Activated naive CD8-positive, alpha-beta T cell treated with anti-CD3 and anti-CD28 coated beads, Interleukin-2, amount 50 U/mL, for 24 hours (primary cell): ENCODE data around the gene CD82.

Experiments
- ATAC-seq: fragments of 150-1000 bp; cut with Tn5 transposase; one replicate; pipeline ENCODE4 v1.10.0; 2021
- DNase-seq: peaks from one replicate; pipeline ENCODE4 v3.0.0; 2021
- H3K27ac Mint-ChIP-seq: one replicate; pipeline ENCODE4 v1.8.0; 2021; ENCODE audit warnings: mild to moderate bottlenecking, mixed read lengths
- H3K27me3 Mint-ChIP-seq: one replicate; pipeline ENCODE4 v1.8.0; 2021; ENCODE audit warnings: mixed read lengths
- H3K36me3 Mint-ChIP-seq: one replicate; pipeline ENCODE4 v1.8.0; 2021; ENCODE audit warnings: low read depth, mixed read lengths
- H3K4me1 Mint-ChIP-seq: one replicate; pipeline ENCODE4 v1.8.0; 2021; ENCODE audit warnings: mixed read lengths
- H3K4me3 Mint-ChIP-seq: one replicate; pipeline ENCODE4 v1.8.0; 2021; ENCODE audit warnings: mild to moderate bottlenecking, moderate library complexity, mixed read lengths
- H3K9me3 Mint-ChIP-seq: one replicate; pipeline ENCODE4 v1.8.0; 2021; ENCODE audit warnings: mixed read lengths

CD82 gene

DNA sequence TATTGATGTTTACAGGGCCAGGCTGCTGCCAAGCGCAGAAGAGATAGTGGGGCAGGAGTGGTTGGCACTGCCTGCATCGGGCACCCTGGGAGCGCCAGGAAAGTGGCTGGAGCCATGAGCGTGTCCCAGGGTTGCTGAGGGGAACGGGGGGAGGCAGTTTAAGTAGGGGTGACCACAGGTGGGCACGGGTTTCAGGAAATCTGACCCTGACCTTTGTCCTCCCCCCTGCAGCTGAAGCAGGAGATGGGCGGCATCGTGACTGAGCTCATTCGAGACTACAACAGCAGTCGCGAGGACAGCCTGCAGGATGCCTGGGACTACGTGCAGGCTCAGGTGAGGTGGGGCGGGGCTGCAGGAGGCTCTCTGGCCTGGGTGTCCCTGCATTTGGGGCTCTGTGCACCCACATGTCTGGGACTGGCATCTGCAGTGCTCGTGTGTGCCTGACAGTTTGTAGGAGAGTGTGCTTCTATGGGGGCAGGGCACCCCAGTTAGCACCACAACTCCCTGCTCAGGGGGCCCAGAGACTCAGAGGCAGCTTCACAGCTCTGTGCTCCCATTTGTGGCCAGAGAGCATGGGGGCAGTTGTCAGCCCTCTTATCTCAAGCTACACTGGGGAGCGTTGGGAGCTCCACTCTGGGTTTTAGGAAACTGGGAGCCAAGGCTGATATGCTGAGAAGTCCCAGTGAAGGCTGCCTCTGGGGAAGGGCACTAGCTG, 49.7 kb downstream of the CD82 start:
- no peaks in the 10 kb centered on the region for H3K9me3 Mint-ChIP-seq
- ATAC-seq (no peak), DNase-seq (no peak)
- H3K27ac Mint-ChIP-seq, result peak overlapping the region; percentile 86
- H3K27me3 Mint-ChIP-seq, result no peaks in the 10 kb centered on the region
- H3K4me3 Mint-ChIP-seq, result no peak overlapping the region
- peaks cover 51% of the 10 kb centered on the region for H3K4me1 Mint-ChIP-seq
- H3K36me3 Mint-ChIP-seq, result peaks cover 60% of the 10 kb centered on the region

DNA sequence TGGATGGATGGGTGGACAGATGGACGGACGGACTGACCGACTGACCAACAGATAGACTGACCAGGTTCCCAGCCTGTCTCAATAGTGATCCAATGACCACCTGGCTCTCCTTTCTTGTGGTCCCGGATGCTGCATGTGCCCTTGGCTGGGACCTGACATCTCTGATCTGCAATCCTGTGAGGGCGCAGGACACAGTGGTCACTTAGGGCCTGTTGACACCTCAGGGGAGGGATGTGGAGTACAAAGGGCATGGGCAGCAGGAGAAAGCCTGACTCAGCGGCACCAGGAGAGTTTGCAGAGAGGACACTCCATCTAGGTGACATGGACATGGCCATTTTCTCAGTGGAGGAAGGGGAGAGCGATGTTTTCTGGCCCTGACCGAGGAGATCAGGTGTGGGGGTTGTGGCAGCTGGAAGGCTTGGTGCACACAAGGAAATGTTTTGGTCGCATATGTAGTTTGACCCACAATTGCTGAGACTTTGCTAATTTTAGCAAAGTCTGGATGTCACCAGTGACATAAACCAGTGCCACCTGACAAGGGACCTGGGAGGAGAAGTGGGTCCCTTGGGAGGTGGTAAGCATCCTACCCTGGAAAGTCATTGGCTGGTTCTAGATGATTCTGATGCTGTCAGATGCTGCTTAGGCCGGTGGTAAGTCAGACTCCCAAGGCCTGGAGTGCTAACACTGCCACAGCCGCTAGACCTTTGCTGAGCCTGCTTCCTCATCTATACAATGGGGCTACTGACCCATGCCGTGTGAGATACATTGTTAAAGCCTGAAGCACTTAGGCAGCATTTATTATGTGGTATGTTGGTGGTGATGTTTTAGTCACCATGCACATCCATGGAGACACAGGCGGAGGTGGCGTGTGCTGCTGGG, 50.7 kb downstream of the CD82 start:
- H3K9me3 Mint-ChIP-seq, result no peaks in the 10 kb centered on the region
- H3K36me3 Mint-ChIP-seq, result peaks cover 65% of the 10 kb centered on the region
- no peak overlapping the region for H3K27ac Mint-ChIP-seq
- no peaks in the 10 kb centered on the region for H3K27me3 Mint-ChIP-seq
- no peak overlapping the region for H3K4me3 Mint-ChIP-seq
- peaks cover 47% of the 10 kb centered on the region for H3K4me1 Mint-ChIP-seq
- no peak for ATAC-seq
- DNase-seq, result no peak

DNA sequence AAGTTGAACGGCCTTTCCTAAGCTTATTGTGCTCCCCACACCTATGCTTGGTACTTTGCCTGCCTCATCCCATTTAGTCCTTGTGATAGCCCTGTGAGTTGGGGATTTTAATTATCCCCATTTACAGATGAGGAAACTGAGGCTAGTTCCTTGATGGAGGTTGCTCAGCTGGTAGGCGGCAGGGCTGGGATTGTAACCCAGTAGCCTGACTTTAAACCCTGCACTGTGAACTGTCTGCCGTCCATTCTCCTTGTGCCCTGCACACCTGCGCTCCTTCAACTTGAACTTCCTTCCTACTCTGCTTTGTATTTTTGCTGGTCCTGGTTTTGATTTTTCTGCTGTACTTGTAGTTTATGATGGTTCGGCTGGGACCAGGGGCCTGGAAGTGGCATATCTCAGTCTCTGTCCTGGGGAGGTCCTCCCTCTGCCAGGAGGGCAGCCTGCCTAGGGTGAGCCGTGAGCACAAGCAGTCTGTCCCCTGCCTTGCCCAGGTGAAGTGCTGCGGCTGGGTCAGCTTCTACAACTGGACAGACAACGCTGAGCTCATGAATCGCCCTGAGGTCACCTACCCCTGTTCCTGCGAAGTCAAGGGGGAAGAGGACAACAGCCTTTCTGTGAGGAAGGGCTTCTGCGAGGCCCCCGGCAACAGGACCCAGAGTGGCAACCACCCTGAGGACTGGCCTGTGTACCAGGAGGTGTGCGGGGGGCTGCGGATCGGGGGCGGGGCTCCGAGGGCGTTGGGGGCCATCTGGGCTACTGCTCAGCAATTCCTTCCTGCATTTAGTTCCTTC, 52.4 kb downstream of the CD82 start:
- Mint-ChIP-seq H3K4me3 (no peak overlapping the region), H3K36me3 (peaks cover 69% of the 10 kb centered on the region), H3K27ac (no peak overlapping the region), H3K9me3 (no peaks in the 10 kb centered on the region), H3K27me3 (no peaks in the 10 kb centered on the region), H3K4me1 (peaks cover 43% of the 10 kb centered on the region)
- no peak for ATAC-seq
- DNase-seq, result peak; percentile 1

DNA sequence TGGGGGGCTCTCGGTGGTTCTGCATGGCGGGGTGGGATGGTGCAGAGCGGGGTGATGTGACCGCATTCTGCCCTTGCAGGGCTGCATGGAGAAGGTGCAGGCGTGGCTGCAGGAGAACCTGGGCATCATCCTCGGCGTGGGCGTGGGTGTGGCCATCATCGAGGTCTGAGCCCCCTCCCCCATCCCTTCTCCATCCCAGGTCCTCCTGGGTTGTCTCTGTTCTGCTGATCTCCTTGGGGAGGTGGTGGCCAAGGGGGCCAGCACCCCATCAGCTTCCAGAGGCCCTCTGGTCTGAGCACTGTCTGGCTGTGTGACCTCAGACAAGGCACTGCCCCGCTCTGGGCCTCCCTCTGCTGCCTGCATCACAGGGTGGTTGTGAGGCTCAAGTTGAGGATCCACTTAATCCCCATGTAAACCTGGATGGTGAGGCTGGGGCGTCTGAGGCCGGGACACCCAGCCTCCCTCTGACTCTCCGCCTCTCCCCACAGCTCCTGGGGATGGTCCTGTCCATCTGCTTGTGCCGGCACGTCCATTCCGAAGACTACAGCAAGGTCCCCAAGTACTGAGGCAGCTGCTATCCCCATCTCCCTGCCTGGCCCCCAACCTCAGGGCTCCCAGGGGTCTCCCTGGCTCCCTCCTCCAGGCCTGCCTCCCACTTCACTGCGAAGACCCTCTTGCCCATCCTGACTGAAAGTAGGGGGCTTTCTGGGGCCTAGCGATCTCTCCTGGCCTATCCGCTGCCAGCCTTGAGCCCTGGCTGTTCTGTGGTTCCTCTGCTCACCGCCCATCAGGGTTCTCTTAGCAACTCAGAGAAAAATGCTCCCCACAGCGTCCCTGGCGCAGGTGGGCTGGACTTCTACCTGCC, 53.3 kb downstream of the CD82 start:
- DNase-seq, result peak; percentile 2
- peaks cover 43% of the 10 kb centered on the region for H3K4me1 Mint-ChIP-seq
- H3K9me3 Mint-ChIP-seq, result no peaks in the 10 kb centered on the region
- H3K27me3 Mint-ChIP-seq, result no peaks in the 10 kb centered on the region
- H3K36me3 Mint-ChIP-seq, result peaks cover 61% of the 10 kb centered on the region
- H3K27ac Mint-ChIP-seq, result peak overlapping the region; percentile 73
- no peak for ATAC-seq
- no peak overlapping the region for H3K4me3 Mint-ChIP-seq

DNA sequence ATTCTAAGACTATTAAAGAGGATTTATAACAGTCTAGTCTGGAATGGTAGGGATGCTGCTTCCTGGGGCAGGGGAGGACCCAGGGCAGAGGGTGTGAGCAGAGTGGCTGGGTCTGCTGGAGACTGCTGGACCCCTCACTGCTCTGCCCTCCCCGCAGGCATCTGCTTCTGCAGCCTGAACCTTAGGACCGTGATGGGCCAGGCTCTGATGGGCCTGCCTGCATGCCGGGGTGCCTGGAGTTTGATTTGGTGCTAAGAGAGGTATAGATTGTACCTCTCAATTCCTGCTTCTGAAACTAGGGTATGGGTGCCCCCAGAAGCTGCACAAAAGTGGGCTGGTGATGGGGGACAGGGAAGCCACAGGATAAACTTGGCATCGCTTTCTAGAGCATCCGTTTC, 54.9 kb downstream of the CD82 start:
- H3K27me3 Mint-ChIP-seq, result no peaks in the 10 kb centered on the region
- peaks cover 47% of the 10 kb centered on the region for H3K36me3 Mint-ChIP-seq
- H3K9me3 Mint-ChIP-seq, result no peaks in the 10 kb centered on the region
- ATAC-seq (no peak), DNase-seq (peak; percentile 0)
- no peak overlapping the region for H3K27ac Mint-ChIP-seq
- no peak overlapping the region for H3K4me3 Mint-ChIP-seq
- H3K4me1 Mint-ChIP-seq, result peaks cover 45% of the 10 kb centered on the region

DNA sequence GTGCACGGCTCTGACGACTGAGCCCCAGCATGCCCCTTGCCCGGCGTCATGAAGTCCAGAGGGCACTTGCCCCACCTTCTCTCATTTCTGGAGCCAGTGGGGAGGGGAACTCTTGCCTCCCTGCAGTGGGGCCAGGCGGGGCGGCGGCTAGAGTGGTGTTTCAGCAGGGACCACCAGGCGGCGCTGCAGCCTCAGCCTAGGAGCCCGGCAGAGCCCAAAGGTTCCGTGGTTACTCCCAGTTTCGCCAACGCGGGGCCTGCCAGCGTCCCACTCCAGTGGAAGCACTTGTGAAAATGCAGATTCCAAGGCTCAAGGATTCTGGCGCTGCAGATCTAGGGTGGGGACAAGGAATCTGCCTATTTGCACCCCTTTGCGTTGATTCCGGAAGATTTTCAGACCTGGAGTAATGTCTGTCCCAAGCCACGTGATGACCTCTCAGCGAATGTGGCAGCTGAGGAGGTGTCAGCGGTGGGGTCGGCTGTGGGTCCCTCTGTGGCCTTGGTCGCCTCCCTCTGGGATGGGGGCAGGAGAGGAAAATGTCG, 55.7 kb downstream of the CD82 start:
- no peaks in the 10 kb centered on the region for H3K27me3 Mint-ChIP-seq
- no peak for ATAC-seq
- DNase-seq, result peak; percentile 66
- H3K9me3 Mint-ChIP-seq, result no peaks in the 10 kb centered on the region
- no peak overlapping the region for H3K4me3 Mint-ChIP-seq
- no peak overlapping the region for H3K27ac Mint-ChIP-seq
- H3K4me1 Mint-ChIP-seq, result peaks cover 44% of the 10 kb centered on the region
- peaks cover 38% of the 10 kb centered on the region for H3K36me3 Mint-ChIP-seq

DNA sequence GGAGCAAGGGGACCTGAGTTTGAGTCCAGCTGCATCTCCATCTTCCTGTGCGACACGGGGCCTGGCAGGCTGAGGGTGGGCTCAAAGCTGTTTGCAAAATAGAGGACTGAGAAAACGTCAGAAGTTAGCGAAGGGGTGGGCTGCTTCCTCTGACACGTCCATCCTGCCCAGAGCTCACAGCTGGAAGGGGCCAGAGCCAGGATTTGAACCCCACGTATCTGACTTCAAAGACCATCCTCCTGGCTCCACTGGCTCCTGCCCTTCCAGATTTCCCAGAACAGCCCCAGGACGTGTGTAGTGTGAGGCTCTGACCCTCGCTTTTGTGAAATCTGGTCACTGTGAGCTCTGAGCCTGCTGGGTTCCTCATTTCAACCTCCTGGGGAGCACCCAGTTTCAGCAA, 56.3 kb downstream of the CD82 start:
- Mint-ChIP-seq H3K27me3 (no peaks in the 10 kb centered on the region), H3K4me3 (no peak overlapping the region), H3K27ac (peak overlapping the region; percentile 30), H3K4me1 (peaks cover 41% of the 10 kb centered on the region), H3K36me3 (peaks cover 37% of the 10 kb centered on the region), H3K9me3 (no peaks in the 10 kb centered on the region)
- no peak for ATAC-seq
- peak; percentile 1 for DNase-seq

DNA sequence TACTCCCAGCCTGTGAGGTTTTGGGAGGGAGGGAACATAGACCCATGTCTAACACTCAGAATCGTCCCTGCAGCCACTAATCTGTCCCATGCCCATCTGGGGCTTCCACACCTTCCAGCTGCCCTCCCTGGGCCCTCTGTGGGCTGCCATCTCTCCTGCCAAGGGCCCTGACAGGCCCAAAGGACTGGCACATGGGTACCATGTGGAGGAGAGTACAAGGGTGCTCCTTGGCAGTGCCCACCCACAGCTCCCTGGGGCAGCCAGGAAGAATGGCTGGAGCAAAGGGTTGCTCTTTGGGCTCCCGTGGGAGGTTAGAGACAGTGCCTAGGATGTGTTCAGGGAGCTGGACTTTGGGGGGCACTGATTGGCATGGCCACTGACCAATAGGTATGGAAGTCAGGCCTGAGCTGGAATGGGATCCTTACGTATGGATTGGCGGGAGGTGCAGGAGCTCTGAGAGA, 56.8 kb downstream of the CD82 start:
- peak overlapping the region; percentile 60 for H3K27ac Mint-ChIP-seq
- H3K27me3 Mint-ChIP-seq, result no peaks in the 10 kb centered on the region
- H3K4me3 Mint-ChIP-seq, result no peak overlapping the region
- no peak for ATAC-seq
- peaks cover 34% of the 10 kb centered on the region for H3K36me3 Mint-ChIP-seq
- DNase-seq, result peak; percentile 3
- H3K4me1 Mint-ChIP-seq, result peaks cover 41% of the 10 kb centered on the region
- no peaks in the 10 kb centered on the region for H3K9me3 Mint-ChIP-seq

DNA sequence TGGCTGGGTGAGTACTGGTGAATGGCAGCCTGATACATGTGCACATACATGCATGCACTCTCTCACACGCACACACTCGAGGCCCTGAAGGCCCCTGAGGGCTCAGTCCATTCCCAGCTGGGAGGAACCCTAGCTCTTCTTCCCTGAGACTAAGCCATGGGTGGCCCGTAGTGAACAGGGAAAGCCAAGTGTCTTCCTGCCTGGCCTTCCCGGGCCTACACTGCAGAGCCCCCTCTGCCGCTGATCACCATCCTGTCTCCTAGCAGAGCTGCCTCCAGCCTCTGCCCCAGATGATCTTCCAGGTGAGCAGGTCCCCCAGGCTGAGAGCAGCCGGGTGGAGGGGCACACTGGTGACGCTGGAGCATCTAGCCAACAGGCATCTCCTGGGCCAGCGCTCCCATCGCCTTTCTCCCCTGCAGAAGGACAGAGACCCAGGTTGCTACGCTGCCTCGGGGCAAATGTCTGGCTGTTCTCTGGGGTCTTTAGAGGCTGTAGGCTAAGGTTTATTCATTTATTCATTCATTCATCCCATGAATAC, 57.3 kb downstream of the CD82 start:
- H3K4me1 Mint-ChIP-seq, result peaks cover 41% of the 10 kb centered on the region
- peaks cover 30% of the 10 kb centered on the region for H3K36me3 Mint-ChIP-seq
- H3K4me3 Mint-ChIP-seq, result no peak overlapping the region
- ATAC-seq, result no peak
- H3K27ac Mint-ChIP-seq, result peak overlapping the region; percentile 60
- DNase-seq, result peak; percentile 2
- no peaks in the 10 kb centered on the region for H3K9me3 Mint-ChIP-seq
- H3K27me3 Mint-ChIP-seq, result no peaks in the 10 kb centered on the region

DNA sequence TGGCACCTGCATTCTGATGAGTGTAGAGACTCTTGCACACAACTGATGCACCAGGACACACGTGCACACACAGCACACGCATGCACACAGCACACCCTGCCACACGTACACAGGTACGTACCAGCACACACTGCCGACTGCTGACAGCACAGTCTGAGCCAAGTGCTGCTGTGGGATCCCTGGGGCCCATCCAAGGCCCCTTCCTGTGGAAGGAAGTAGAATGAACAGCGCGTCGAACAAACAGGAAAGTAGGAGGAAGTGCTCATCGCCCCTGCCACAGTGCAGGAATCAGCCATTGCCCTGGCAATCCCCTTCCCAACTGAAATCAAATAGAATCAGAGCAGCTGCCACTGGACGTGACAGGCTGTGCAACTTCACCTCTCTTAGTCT, 57.9 kb downstream of the CD82 start:
- no peaks in the 10 kb centered on the region for H3K9me3 Mint-ChIP-seq
- H3K4me1 Mint-ChIP-seq, result peaks cover 41% of the 10 kb centered on the region
- no peak overlapping the region for H3K4me3 Mint-ChIP-seq
- H3K36me3 Mint-ChIP-seq, result peaks cover 26% of the 10 kb centered on the region
- H3K27ac Mint-ChIP-seq, result peak overlapping the region; percentile 60
- peak; percentile 17 for DNase-seq
- ATAC-seq, result peak; percentile 16
- no peaks in the 10 kb centered on the region for H3K27me3 Mint-ChIP-seq

DNA sequence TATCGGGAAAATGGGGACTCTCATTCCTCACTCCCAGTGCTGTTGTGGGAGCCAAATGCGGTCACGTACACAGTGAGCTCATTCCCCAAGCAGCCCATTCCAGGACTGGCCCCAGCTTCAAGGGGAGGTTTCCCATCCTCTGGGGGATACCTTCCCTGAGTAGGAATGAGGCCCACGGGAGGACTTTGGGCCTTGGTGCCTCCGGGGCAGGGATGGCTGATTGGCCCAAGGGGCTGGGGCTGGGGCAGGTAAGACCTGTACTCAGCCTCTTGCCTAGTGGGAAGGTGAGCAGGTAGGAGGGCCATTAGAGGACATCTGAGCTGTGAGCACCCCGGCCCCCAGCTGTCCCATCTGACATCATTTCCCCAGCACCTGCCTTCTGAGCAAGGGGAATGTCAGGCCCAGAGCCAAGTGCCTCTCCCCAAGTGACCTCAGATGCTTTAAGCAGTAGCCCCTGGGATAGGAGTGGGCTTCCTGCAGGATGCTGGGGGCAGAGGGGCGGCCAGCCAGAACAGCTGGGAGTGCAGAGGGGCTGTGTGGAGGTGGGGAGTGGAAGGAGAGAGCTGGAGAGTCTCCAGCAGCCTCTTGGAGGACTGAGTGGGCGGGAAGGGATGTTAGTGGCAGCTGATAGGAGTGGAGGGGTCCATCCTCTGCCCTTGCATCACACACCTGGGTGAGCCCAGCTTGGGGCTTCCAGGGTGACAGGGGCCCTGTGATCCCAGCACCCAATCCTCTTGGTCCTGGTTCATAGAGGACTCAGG, 58.4 kb downstream of the CD82 start:
- Mint-ChIP-seq H3K4me1 (peaks cover 41% of the 10 kb centered on the region), H3K27ac (peak overlapping the region; percentile 60), H3K4me3 (no peak overlapping the region), H3K27me3 (no peaks in the 10 kb centered on the region), H3K9me3 (no peaks in the 10 kb centered on the region), H3K36me3 (peaks cover 24% of the 10 kb centered on the region)
- peak; percentile 14 for ATAC-seq
- no peak for DNase-seq

DNA sequence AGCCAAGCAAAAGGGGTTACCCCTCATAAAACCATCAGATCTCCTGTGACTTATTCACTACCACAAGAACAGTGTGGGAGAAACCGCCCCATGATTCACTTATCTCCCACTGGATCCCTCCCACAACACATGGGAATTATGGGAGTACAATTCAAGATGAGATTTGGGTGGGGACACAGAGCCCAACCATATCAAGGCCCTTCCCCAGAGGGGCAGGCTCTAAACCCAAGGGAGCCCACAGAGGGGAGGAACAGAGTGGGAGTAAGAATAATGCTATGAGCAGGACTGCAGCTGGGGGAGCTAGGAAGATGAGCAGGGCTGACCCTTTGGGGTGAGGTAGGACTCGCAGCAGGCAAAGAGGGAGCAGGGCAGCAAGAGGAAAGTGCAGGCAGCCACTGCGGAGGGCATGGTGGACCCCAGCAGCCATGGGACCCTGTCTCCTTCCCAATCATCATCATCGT, 59.3 kb downstream of the CD82 start:
- ATAC-seq, result peak; percentile 13
- Mint-ChIP-seq H3K4me1 (peaks cover 41% of the 10 kb centered on the region), H3K4me3 (no peak overlapping the region), H3K27ac (peak overlapping the region; percentile 60), H3K36me3 (peaks cover 19% of the 10 kb centered on the region), H3K27me3 (no peaks in the 10 kb centered on the region), H3K9me3 (no peaks in the 10 kb centered on the region)
- DNase-seq, result no peak
